GM06990 (cell line): ENCODE data around the gene LPO.

Experiments used
- DNase-seq: peaks from one replicate; pipeline ENCODE4 v3.0.0-alpha.2; 2011; ENCODE audit not compliant: insufficient read length; ENCODE audit errors: extremely low read depth
- H3K27me3 ChIP-seq: replicated peaks from 2 replicates; pipeline ENCODE4 v1.6.0; 2011; ENCODE audit warnings: low read length; ENCODE audit not compliant: control insufficient read depth, insufficient read depth
- H3K36me3 ChIP-seq: 2 replicates; pipeline ENCODE4 v1.5.1; 2011; ENCODE audit warnings: low read length; ENCODE audit not compliant: control insufficient read depth, insufficient read depth
- H3K4me3 ChIP-seq: replicated peaks from 2 replicates; pipeline ENCODE4 v1.5.1; 2011; ENCODE audit warnings: low read depth, mild to moderate bottlenecking, control low read depth, low read length
- TF ChIP-seq, protein P1 (sequence below): IDR thresholded peaks from 2 replicates; pipeline ENCODE4 v1.5.1; 2011; ENCODE audit warnings: low read length, control low read depth, mild to moderate bottlenecking, inconsistent platforms; ENCODE audit not compliant: insufficient read depth, poor library complexity, severe bottlenecking

The LPO gene

DNA sequence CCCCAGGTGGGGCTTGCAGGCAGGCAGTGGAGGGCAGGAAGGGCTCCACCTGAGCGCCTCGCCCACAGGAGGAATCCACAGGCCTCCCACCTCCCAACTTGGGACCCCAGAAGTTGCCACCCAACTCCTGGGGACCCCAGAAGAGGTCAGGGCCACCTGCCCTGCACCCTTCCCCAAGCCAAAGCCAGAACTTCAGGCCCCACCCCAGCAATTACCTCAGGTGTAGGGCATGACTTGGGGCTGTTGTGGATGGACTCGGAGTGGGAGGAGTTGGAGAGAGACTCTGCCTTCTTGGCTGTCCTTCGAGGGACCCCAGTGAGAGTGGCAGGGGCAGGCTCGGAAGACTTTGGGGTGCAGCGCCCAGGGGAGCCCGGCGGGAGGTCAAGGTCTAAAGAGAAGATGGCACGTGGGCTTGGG lies 79.7 kb downstream of the LPO start:
- Histone ChIP-seq H3K4me3 (no peak overlapping the region), H3K36me3 (no peaks in the 10 kb centered on the region; the same call in none of the 2 replicates), H3K27me3 (no peaks in the 10 kb centered on the region)
- no peak for DNase-seq
- TF ChIP-seq, protein P1, sequence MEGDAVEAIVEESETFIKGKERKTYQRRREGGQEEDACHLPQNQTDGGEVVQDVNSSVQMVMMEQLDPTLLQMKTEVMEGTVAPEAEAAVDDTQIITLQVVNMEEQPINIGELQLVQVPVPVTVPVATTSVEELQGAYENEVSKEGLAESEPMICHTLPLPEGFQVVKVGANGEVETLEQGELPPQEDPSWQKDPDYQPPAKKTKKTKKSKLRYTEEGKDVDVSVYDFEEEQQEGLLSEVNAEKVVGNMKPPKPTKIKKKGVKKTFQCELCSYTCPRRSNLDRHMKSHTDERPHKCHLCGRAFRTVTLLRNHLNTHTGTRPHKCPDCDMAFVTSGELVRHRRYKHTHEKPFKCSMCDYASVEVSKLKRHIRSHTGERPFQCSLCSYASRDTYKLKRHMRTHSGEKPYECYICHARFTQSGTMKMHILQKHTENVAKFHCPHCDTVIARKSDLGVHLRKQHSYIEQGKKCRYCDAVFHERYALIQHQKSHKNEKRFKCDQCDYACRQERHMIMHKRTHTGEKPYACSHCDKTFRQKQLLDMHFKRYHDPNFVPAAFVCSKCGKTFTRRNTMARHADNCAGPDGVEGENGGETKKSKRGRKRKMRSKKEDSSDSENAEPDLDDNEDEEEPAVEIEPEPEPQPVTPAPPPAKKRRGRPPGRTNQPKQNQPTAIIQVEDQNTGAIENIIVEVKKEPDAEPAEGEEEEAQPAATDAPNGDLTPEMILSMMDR = no peak
